Skeletal muscle satellite cell (primary cell): ENCODE measurements around the gene CCDC9B.
A peak's percentile ranks its signal among the peaks of the same experiment; 100 is the strongest.

Source experiments
- H3K27me3 ChIP-seq: 2 replicates; pipeline ENCODE4 v1.7.0; 2013; ENCODE audit warnings: low read length; ENCODE audit not compliant: control insufficient read depth, insufficient read depth
- H3K36me3 ChIP-seq: 2 replicates; pipeline ENCODE4 v1.7.0; 2013; ENCODE audit warnings: mild to moderate bottlenecking, control low read depth, low read length; ENCODE audit not compliant: insufficient read depth
- H3K4me1 ChIP-seq: 2 replicates; pipeline ENCODE4 v1.7.0; 2013; ENCODE audit warnings: low read length; ENCODE audit not compliant: control insufficient read depth, insufficient read depth
- H3K4me2 ChIP-seq: 2 replicates; pipeline ENCODE4 v1.7.0; 2013; ENCODE audit warnings: mild to moderate bottlenecking, low read length
- H3K4me3 ChIP-seq: 2 replicates; pipeline ENCODE4 v1.7.0; 2013; ENCODE audit warnings: low read length
- H3K9ac ChIP-seq: 2 replicates; pipeline ENCODE4 v1.7.0; 2013; ENCODE audit warnings: mild to moderate bottlenecking, low read depth, low read length, moderate library complexity
- H3K9me3 ChIP-seq: replicated peaks from 2 replicates; pipeline ENCODE4 v1.7.0; 2013; ENCODE audit warnings: mild to moderate bottlenecking, control low read depth, low read length

Gene CCDC9B

GRCh38 chr15:40290918-40291574, 49.7 kb downstream of the CCDC9B start:
- no peaks in the 10 kb centered on the region for H3K36me3 ChIP-seq
- peaks cover 7% of the 10 kb centered on the region for H3K4me1 ChIP-seq
- no peak overlapping the region for H3K9ac ChIP-seq
- H3K4me3 ChIP-seq = peak overlapping the region; percentile 65
- H3K9me3 ChIP-seq = no peaks in the 10 kb centered on the region
- H3K4me2 ChIP-seq = peak overlapping the region; percentile 88
- peaks cover 84% of the 10 kb centered on the region for H3K27me3 ChIP-seq

- Histone ChIP-seq H3K9ac (no peak overlapping the region), H3K36me3 (no peaks in the 10 kb centered on the region), H3K4me1 (peaks cover 7% of the 10 kb centered on the region), H3K4me3 (no peak overlapping the region), H3K4me2 (no peak overlapping the region), H3K9me3 (no peaks in the 10 kb centered on the region), H3K27me3 (peaks cover 84% of the 10 kb centered on the region)
Measured at GRCh38 chr15:40290545-40290917, 50.2 kb downstream of the CCDC9B start.

GRCh38 chr15:40289140-40289775, 51.5 kb downstream of the CCDC9B start:
- no peak overlapping the region for H3K4me3 ChIP-seq
- H3K4me1 ChIP-seq = peaks cover 7% of the 10 kb centered on the region
- H3K9me3 ChIP-seq = no peaks in the 10 kb centered on the region
- no peaks in the 10 kb centered on the region for H3K36me3 ChIP-seq
- H3K9ac ChIP-seq = no peak overlapping the region
- H3K4me2 ChIP-seq = no peak overlapping the region
- H3K27me3 ChIP-seq = peaks cover 77% of the 10 kb centered on the region

- peaks cover 77% of the 10 kb centered on the region for H3K27me3 ChIP-seq
- no peak overlapping the region for H3K4me2 ChIP-seq
- H3K4me1 ChIP-seq = peaks cover 8% of the 10 kb centered on the region
- no peak overlapping the region for H3K4me3 ChIP-seq
- no peak overlapping the region for H3K9ac ChIP-seq
- no peaks in the 10 kb centered on the region for H3K9me3 ChIP-seq
- no peaks in the 10 kb centered on the region for H3K36me3 ChIP-seq
Measured at GRCh38 chr15:40287968-40288367, 52.8 kb downstream of the CCDC9B start.

GRCh38 chr15:40287505-40287904, 53.2 kb downstream of the CCDC9B start:
- Histone ChIP-seq H3K4me2 (no peak overlapping the region), H3K36me3 (no peaks in the 10 kb centered on the region), H3K4me3 (no peak overlapping the region), H3K4me1 (peaks cover 13% of the 10 kb centered on the region), H3K9me3 (no peaks in the 10 kb centered on the region), H3K27me3 (peaks cover 78% of the 10 kb centered on the region), H3K9ac (no peak overlapping the region)

GRCh38 chr15:40286794-40287193, 53.9 kb downstream of the CCDC9B start:
- H3K36me3 ChIP-seq = no peaks in the 10 kb centered on the region

GRCh38 chr15:40286061-40286532, 54.6 kb downstream of the CCDC9B start:
- Histone ChIP-seq H3K9ac (no peak overlapping the region), H3K36me3 (no peaks in the 10 kb centered on the region), H3K9me3 (no peaks in the 10 kb centered on the region)

More at GRCh38 chr15:40286794-40287193, 53.9 kb downstream of the CCDC9B start:
- H3K9ac ChIP-seq = no peak overlapping the region
- no peak overlapping the region for H3K4me3 ChIP-seq
- no peaks in the 10 kb centered on the region for H3K9me3 ChIP-seq
- no peak overlapping the region for H3K4me2 ChIP-seq
- peaks cover 20% of the 10 kb centered on the region for H3K4me1 ChIP-seq
- H3K27me3 ChIP-seq = peaks cover 78% of the 10 kb centered on the region

GRCh38 chr15:40285554-40286011, 55.2 kb downstream of the CCDC9B start:
- Histone ChIP-seq H3K36me3 (no peaks in the 10 kb centered on the region), H3K27me3 (peaks cover 85% of the 10 kb centered on the region), H3K9me3 (no peaks in the 10 kb centered on the region), H3K4me1 (peaks cover 19% of the 10 kb centered on the region), H3K4me2 (no peak overlapping the region), H3K4me3 (no peak overlapping the region), H3K9ac (no peak overlapping the region)

More at GRCh38 chr15:40286061-40286532, 54.6 kb downstream of the CCDC9B start:
- H3K4me2 ChIP-seq = no peak overlapping the region
- no peak overlapping the region for H3K4me3 ChIP-seq
- peaks cover 80% of the 10 kb centered on the region for H3K27me3 ChIP-seq
- peaks cover 22% of the 10 kb centered on the region for H3K4me1 ChIP-seq

- Histone ChIP-seq H3K27me3 (peaks cover 85% of the 10 kb centered on the region), H3K36me3 (no peaks in the 10 kb centered on the region), H3K4me1 (peaks cover 19% of the 10 kb centered on the region), H3K4me3 (no peak overlapping the region), H3K4me2 (no peak overlapping the region), H3K9me3 (no peaks in the 10 kb centered on the region), H3K9ac (no peak overlapping the region)
Measured at GRCh38 chr15:40285151-40285550, 55.6 kb downstream of the CCDC9B start.

GRCh38 chr15:40283615-40284300, 57.0 kb downstream of the CCDC9B start:
- Histone ChIP-seq H3K4me2 (no peak overlapping the region), H3K4me3 (no peak overlapping the region), H3K9ac (no peak overlapping the region), H3K4me1 (peaks cover 22% of the 10 kb centered on the region), H3K36me3 (no peaks in the 10 kb centered on the region), H3K9me3 (no peaks in the 10 kb centered on the region), H3K27me3 (peaks cover 79% of the 10 kb centered on the region)

- Histone ChIP-seq H3K4me1 (peaks cover 22% of the 10 kb centered on the region), H3K36me3 (no peaks in the 10 kb centered on the region), H3K4me3 (peak within 1 kb of the TSS; percentile 54), H3K4me2 (peak within 1 kb of the TSS; percentile 86), H3K27me3 (peaks cover 80% of the 10 kb centered on the region), H3K9ac (no peak within 1 kb of the TSS), H3K9me3 (no peaks in the 10 kb centered on the region)
Measured at GRCh38 chr15:40282869-40283614, 57.7 kb downstream of the CCDC9B start, which contains the start of gene ANKRD63. TSS of gene ANKRD63 (minus strand) at chr15:40283064. CDS start at chr15:40282586, 478 bp downstream.
